ENCODE results near the gene SNCA.

The SNCA gene

GRCh38 chr4:89836897-89837384, at the start of gene SNCA (continued):
- TF ChIP-seq ZNF654 (tag by site-specific recombination; IDR thresholded peaks at IDR 0.05; ENCODE audit: low read depth) (no peak; the same call in 1 of the 2 replicates), ZNF747 (tag by site-specific recombination; IDR thresholded peaks at IDR 0.05) (no peak), ZNF830 (tag by site-specific recombination; IDR thresholded peaks at IDR 0.05; ENCODE audit: low read depth) (no peak), ZNF341 (tag by site-specific recombination; IDR thresholded peaks at IDR 0.05; ENCODE audit: low read depth) (peak; percentile 52; the same call in 1 of the 2 replicates), ZBTB44 (tag by site-specific recombination; IDR thresholded peaks at IDR 0.05) (no peak), MYNN (tag by site-specific recombination; IDR thresholded peaks at IDR 0.05; ENCODE audit: borderline replicate concordance) (no peak), ZNF311 (tag by site-specific recombination; IDR thresholded peaks at IDR 0.05; ENCODE audit: borderline replicate concordance) (no peak), ZNF248 (tag by site-specific recombination; IDR thresholded peaks at IDR 0.05) (no peak), ZNF621 (tag by site-specific recombination; IDR thresholded peaks at IDR 0.05) (no peak), ZNF24 (tag by site-specific recombination; IDR thresholded peaks at IDR 0.05) (no peak; the same call in 1 of the 2 replicates), CTCF (tag by site-specific recombination; IDR thresholded peaks at IDR 0.05) (peak; percentile 51), GFI1B (tag by site-specific recombination; IDR thresholded peaks at IDR 0.05) (no peak), ZFP41 (tag by site-specific recombination; IDR thresholded peaks at IDR 0.05; ENCODE audit: borderline replicate concordance) (no peak), ZNF138 (tag by site-specific recombination; IDR thresholded peaks at IDR 0.05; ENCODE audit: borderline replicate concordance) (no peak), ZNF626 (tag by site-specific recombination; IDR thresholded peaks at IDR 0.05) (no peak), ZNF837 (tag by site-specific recombination; IDR thresholded peaks at IDR 0.05) (no peak), ZNF239 (tag by site-specific recombination; IDR thresholded peaks at IDR 0.05) (no peak), ZNF514 (tag by site-specific recombination; IDR thresholded peaks at IDR 0.05) (no peak), SP2 (tag by site-specific recombination; IDR thresholded peaks at IDR 0.05) (peak; percentile 73), WT1 (tag by site-specific recombination; IDR thresholded peaks at IDR 0.05) (peak; percentile 51; the same call in 1 of the 2 replicates), ZFP69B (tag by site-specific recombination; IDR thresholded peaks at IDR 0.05) (no peak), OVOL3 (tag by site-specific recombination; IDR thresholded peaks at IDR 0.05) (no peak), SP7 (tag by site-specific recombination; IDR thresholded peaks at IDR 0.05) (peak; percentile 44; the same call in 1 of the 2 replicates), ZBTB8A (tag by site-specific recombination; IDR thresholded peaks at IDR 0.05) (peak; percentile 59; the same call in 1 of the 2 replicates), ZNF692 (tag by site-specific recombination; IDR thresholded peaks at IDR 0.05) (peak; percentile 56; the same call in 1 of the 2 replicates), ZNF548 (tag by site-specific recombination; IDR thresholded peaks at IDR 0.05) (no peak)
- TF ChIP-seq, protein P1, sequence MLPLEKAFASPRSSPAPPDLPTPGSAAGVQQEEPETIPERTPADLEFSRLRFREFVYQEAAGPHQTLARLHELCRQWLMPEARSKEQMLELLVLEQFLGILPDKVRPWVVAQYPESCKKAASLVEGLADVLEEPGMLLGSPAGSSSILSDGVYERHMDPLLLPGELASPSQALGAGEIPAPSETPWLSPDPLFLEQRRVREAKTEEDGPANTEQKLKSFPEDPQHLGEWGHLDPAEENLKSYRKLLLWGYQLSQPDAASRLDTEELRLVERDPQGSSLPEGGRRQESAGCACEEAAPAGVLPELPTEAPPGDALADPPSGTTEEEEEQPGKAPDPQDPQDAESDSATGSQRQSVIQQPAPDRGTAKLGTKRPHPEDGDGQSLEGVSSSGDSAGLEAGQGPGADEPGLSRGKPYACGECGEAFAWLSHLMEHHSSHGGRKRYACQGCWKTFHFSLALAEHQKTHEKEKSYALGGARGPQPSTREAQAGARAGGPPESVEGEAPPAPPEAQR (tag by site-specific recombination; IDR thresholded peaks at IDR 0.05): no peak
- TF ChIP-seq, protein P2, sequence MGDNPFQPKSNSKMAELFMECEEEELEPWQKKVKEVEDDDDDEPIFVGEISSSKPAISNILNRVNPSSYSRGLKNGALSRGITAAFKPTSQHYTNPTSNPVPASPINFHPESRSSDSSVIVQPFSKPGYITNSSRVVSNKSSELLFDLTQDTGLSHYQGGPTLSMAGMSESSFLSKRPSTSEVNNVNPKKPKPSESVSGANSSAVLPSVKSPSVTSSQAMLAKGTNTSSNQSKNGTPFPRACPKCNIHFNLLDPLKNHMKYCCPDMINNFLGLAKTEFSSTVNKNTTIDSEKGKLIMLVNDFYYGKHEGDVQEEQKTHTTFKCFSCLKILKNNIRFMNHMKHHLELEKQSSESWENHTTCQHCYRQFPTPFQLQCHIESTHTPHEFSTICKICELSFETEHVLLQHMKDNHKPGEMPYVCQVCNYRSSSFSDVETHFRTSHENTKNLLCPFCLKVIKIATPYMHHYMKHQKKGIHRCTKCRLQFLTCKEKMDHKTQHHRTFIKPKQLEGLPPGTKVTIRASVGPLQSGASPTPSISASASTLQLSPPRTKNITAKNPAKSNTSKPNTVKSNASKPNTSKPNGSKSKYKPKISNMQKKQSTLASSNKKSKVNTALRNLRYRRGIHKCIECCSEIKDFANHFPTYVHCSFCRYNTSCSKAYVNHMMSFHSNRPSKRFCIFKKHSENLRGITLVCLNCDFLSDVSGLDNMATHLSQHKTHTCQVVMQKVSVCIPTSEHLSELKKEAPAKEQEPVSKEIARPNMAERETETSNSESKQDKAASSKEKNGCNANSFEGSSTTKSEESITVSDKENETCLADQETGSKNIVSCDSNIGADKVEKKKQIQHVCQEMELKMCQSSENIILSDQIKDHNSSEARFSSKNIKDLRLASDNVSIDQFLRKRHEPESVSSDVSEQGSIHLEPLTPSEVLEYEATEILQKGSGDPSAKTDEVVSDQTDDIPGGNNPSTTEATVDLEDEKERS (tag by site-specific recombination; IDR thresholded peaks at IDR 0.05): no peak
- TF ChIP-seq, protein P3, sequence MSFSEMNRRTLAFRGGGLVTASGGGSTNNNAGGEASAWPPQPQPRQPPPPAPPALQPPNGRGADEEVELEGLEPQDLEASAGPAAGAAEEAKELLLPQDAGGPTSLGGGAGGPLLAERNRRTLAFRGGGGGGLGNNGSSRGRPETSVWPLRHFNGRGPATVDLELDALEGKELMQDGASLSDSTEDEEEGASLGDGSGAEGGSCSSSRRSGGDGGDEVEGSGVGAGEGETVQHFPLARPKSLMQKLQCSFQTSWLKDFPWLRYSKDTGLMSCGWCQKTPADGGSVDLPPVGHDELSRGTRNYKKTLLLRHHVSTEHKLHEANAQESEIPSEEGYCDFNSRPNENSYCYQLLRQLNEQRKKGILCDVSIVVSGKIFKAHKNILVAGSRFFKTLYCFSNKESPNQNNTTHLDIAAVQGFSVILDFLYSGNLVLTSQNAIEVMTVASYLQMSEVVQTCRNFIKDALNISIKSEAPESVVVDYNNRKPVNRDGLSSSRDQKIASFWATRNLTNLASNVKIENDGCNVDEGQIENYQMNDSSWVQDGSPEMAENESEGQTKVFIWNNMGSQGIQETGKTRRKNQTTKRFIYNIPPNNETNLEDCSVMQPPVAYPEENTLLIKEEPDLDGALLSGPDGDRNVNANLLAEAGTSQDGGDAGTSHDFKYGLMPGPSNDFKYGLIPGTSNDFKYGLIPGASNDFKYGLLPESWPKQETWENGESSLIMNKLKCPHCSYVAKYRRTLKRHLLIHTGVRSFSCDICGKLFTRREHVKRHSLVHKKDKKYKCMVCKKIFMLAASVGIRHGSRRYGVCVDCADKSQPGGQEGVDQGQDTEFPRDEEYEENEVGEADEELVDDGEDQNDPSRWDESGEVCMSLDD (tag by site-specific recombination; IDR thresholded peaks at IDR 0.05): no peak; the same call in 1 of the 2 replicates

Data from HEK293 (cell line).